Panc1 (cell line): ENCODE results near the gene BICRAL.
"Not testable (repeated sequence)": the region's sequence is repeated elsewhere in the genome, so short reads cannot be mapped to it uniquely, and the experiment has no call there.

Experiments
- CTCF ChIP-seq: fragments of 450-650 bp; IDR thresholded peaks from 2 replicates; pipeline ENCODE4 v1.5.1; 2017; ENCODE audit warnings: mild to moderate bottlenecking
- POLR2AphosphoS5 ChIP-seq: IDR thresholded peaks from 2 replicates; pipeline ENCODE4 v1.6.1; 2012; ENCODE audit warnings: mild to moderate bottlenecking, low read depth, low read length, moderate library complexity
- REST ChIP-seq, 2 experiments: IDR thresholded peaks; 2 replicates each; pipeline ENCODE4 v1.6.1; 2011 to 2012; ENCODE audit warnings: low read depth in 2 of 2, control low read depth in 1 of 2, low read length in 1 of 2, mild to moderate bottlenecking in 1 of 2, moderate library complexity in 1 of 2; ENCODE audit not compliant: insufficient read depth in 1 of 2
- SIN3A ChIP-seq: IDR thresholded peaks from 2 replicates; pipeline ENCODE4 v1.6.1; 2012; ENCODE audit warnings: low read depth, mild to moderate bottlenecking, low read length, moderate library complexity, borderline replicate concordance; ENCODE audit not compliant: insufficient read depth
- TCF7L2 ChIP-seq: IDR thresholded peaks from 2 replicates; pipeline ENCODE4 v1.6.1; 2011; ENCODE audit warnings: mild to moderate bottlenecking, low read depth, low read length, inconsistent platforms

GRCh38 chr6:42888201-42888600 is 106.3 kb downstream of the BICRAL start:
- not testable (repeated sequence) for TF ChIP-seq CTCF; REST (IDR thresholded peaks at IDR 0.05; ENCODE audit: insufficient read depth in 1 of 2, low read depth in 2 of 2, low read length in 1 of 2); POLR2AphosphoS5; SIN3A; TCF7L2
